Activated CD4-positive, CD25-positive, alpha-beta regulatory T cell treated with anti-CD3 and anti-CD28 coated beads, Interleukin-2, amount 50 U/mL, for 16 hours (primary cell): ENCODE data around the gene ALOX5.
"Not testable (repeated sequence)": the region's sequence is repeated elsewhere in the genome, so short reads cannot be mapped to it uniquely, and the experiment has no call there.

Source experiments
- DNase-seq: peaks from one replicate; pipeline ENCODE4 v3.0.0-alpha.2; 2020; ENCODE audit warnings: low read depth, low spot score

Gene ALOX5

DNA sequence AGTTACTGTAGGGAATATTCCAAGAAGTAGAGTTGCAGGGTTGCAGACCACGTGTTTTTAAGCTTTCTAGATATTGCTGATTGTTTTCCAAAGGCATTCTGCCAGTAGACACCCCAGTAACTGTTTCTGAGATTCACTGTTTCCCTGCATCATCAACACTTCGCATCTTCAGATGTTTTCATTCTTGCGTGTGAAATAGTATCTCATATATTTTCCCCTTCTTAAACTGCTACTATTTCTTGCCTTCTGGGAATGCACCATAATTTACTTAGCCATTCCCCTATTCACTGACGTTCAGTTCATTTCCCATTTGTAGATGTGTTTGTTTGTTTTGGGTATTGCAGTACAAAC lies 30.7 kb downstream of the ALOX5 start:
- DNase-seq = no peak

GRCh38 chr10:45407542-45407941 lies 33.5 kb downstream of the ALOX5 start:
- DNase-seq = no peak

- DNase-seq = no peak
Measured at GRCh38 chr10:45408421-45409319, 34.7 kb downstream of the ALOX5 start.

DNA sequence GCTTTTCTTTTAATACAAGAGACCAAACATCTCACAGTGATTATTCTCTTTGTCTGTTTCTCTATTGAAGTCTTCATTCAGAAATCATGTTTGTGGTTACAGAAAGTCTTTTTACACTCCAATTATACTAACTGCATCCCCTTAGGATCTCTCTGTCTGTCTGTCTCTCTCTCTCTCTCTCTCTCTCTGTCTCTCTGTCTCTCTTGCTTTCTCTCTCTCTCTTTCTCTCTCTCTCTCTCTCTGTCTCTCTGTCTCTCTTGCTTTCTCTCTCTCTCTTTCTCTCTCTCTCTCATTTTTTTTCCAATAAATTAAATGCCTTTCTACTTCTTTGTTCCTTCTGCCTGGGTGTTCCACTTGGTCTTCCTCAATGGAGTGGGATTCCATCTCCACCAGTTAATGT lies 35.3 kb downstream of the ALOX5 start:
- DNase-seq = not testable (repeated sequence)

- no peak for DNase-seq
Measured at GRCh38 chr10:45409782-45410181, 35.8 kb downstream of the ALOX5 start.

GRCh38 chr10:45410489-45410806 lies 36.4 kb downstream of the ALOX5 start:
- no peak for DNase-seq

DNA sequence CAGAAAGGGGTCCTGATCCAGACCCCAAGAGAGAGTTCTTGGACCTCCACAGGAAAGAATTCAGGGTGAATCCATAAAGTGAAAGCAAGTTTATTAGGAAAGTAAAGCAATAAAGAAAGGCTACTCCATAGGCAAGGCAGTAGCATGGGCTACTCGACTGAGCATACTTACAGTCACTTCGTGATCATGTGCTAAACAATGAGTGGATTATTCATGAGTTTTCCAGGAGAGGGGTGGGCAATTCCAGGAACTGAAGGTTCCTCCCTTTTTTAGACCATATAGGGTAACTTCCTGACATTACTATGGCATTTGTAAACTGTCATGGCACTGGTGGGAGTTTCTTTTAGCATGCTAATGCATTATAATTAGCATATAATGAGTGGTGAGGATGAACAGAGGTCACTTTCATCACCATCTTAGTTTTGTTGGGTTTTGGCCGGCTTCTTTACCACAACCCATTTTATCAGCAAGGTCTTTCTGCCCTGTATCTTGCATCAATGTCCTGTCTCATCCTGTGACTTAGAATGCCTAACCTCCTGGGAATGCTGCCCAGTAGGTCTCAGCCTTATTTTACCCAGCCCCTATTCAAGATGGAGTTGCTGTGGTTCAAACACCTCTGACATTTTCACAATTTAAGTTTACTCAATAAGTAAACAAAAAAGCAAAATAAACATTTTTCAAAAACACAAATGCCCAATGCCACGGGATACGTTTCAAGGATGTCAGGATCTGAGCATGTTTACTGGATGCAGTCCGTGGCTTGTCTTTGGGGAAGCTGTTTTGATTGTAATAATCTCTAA lies 37.0 kb downstream of the ALOX5 start:
- no peak for DNase-seq

- no peak for DNase-seq
Measured at GRCh38 chr10:45411607-45411940, 37.6 kb downstream of the ALOX5 start.

DNA sequence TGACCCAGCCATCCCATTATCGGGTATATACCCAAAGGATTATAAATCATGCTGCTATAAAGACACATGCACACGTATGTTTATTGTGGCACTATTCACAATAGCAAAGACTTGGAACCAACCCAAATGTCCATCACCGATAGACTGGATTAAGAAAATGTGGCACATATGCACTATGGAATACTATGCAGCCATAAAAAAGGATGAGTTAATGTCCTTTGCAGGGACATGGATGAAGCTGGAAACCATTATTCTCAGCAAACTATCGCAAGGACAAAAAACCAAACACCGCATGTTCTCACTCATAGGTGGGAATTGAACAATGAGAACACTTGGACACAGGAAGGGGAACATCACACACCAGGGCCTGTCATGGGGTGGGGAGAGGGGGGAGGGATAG lies 41.0 kb downstream of the ALOX5 start:
- not testable (repeated sequence) for DNase-seq

DNA sequence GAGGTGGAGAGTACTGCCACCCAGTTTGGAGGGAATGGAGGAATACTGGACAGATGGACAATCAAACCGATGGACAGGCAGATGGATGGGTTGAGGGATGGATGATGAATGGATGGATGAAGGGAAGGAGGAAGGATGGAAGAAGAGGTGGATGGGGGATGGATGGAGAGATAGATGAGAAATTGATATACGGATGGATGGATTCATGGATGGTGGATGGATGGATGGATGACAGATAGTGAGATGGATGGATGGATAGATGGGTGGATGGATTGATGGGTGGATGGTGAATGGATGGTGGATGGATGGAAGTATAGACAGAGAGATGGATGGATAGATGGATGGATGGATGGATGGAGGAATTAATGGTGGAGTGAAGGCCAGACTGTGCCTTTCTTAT lies 42.6 kb downstream of the ALOX5 start:
- DNase-seq = no peak

DNA sequence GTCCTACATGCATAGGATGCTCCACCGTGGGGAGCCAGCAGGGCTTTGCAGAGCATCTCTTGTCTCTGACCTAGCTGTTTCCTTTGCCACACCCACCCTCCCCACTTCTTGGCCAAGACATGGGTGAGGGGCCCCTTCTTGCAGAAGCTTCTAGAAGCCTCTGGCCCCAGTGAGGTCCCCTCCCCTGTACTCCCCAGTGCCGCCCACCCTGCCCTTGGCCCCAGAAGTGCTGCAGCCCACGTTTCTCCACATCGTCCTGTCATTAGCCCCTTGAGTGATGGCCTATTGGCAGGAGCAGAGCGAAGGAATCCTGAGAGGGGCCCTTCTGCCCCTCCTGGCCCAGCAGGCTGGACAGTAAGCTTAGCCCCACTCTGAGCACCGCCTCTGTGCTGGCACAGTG lies 43.7 kb downstream of the ALOX5 start:
- no peak for DNase-seq

DNA sequence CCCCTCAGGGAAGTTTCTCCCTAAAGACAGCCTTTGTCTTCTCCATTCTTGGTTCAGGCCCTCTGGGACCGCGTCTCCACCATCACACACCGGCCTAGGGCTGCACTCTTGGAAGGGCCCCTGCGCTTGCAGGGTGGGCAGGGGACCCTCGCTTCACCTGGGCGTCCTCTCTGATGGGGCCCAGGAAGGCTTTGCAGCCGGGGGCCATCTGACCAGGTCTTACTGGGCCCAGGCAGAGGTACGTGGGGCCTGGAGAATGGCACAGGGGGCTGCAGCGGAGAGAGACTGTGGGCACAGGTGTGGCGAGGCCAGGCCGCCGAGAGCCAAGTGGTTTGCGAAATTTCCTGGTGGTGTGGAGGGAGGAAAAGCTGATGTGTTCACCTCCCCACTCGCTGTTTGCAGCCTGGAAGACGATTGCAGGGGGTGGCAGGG lies 44.4 kb downstream of the ALOX5 start:
- DNase-seq = no peak

DNA sequence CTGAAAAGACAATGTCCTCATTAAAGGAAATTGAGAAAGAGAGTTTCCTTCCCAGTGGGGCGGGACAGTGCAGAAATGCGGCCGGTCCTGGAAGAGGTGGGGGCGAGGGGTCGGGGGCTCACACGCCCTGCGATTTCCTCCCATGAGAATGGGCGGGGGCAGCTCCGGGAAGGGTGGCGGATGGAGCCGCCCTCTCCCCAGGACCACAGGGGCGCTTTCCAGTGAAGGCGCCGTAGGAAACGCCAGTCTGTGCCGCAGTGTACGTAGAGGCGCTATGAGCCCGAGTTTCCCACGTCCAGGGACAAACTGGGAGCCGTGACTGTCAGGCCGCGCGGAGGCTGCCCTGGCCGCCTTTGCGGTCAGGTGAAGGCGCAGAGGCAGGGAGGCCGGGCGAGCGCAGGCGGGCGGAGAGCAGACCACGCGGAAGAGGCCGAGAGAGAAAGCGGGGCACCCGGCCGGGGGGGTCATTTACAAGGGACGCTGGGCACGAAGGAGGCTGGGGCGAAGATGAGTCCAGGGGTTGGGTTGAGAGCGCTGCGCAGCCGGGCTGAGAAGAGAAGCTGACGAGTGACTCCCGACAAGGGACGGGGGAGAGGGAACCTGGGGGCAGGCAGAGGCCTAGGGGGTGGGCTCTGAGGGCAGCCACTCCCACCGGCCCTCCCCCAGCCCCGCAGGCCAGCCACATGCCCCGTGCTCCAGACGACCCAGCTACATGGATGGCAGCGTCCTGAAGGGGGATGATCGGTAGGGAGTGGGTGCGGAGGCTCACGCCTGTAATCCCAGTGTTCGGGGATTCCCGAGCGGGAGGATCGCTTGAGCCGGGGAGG lies 45.0 kb downstream of the ALOX5 start:
- no peak for DNase-seq

GRCh38 chr10:45419676-45420025 lies 45.6 kb downstream of the ALOX5 start:
- DNase-seq = no peak

DNA sequence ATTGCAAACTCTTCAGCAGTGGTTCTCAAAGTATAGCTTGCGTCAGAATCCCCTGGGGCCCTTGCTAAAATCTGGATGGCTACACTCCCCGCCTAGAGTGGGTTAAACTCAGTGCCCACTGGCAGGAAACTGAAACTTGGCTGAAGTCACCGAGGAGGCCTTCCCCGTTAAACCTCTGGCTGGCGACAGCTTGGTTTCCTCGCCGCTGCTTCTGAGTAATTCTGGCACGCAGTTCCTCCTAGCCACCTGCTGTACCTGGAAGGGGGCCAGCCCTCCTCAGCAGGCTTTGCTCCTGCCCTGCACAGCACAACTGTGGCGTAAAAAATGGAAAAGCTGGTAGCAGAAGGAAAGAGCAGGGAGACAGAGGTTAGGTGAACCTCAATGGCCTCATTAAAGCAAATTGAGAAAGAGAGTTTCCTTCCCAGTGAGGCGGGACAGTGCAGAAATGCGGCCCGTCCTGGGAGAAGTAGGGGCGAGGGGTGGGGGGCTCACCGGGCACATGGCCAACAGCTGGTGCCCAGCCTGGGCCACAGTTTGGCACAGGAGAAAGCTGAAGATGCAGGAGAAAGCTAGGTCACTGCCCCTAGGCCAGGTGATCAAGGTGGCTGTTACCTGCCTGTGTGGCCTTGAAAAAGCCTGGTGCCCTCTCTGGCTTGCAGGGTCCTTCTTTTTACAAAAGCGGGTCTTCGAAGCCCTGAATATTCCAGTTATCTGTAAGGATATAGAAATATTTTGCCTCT lies 46.6 kb downstream of the ALOX5 start:
- DNase-seq = no peak

DNA sequence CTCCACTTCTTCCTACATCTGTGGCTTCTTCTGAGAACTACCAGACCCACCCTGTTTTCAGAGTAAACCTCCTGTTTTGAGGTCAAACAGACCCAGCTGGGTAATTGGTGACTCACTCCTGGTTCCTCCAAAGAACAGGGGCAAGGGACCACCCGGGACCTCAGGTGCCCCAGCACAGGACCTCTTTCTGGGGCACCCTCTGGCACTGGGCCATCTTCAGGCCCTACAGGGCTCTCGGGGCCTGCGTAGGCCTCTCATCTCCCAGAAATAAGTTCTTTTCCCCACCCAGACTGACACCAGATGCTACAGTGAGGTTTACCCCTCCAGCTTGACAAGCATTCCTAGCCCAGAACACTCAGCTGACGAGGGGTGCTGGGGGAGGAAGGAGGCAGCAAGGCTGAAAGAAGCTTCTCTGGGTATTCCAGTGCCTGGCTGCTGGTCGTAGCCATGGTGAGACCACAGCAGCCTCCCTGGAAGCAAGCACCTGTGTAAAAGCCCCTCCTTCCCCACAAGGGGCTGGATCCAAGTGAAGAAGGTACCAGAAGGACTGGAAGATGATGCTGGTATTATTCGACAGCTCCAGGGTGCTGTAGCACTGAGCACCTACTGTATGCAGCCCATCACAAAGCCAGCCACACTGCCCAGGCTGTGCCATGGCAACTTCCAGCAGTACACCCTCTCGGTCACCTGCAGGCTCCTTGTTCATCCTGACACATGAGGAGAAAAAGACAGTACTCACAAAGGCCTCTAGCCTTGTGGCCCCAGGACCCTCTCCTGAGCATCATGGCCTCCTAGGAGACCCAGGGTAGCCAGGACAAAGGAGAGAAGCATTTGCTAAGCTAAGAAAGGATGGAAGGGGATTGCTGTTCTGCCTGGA lies 47.4 kb downstream of the ALOX5 start:
- DNase-seq = no peak

DNA sequence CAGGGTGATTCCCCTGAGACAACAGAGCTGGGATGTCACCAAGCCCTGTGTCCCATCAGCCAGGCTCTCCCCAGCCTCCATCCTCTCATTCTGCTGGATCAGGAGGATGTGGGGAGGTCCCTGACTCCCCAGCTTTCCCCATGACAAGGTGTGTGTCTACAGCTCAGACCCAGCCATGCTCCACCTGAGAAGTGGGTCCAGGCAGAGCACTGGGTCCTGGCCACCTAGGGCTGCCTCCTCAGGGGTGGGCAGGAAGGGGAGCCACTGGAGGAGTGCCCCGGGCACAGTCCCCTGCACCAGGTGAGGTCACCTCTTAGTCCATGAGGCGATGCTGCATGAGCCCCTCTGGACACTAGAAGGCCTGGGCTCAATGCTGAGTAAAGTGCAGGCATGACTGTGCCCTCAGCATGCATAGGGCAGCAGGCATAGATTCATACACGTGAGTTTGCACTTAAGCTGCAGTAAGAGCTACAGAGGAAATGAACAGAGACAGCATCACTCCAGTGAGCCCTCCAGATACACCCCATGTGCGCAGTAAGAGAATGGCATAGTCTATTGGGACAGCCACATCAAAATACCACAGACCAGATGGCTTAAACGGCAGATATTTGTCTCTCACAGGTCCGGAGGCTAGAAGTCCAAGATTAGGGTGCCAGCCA lies 48.3 kb downstream of the ALOX5 start:
- no peak for DNase-seq

GRCh38 chr10:45422866-45423659 lies 49.0 kb downstream of the ALOX5 start:
- no peak for DNase-seq

- DNase-seq = no peak
Measured at GRCh38 chr10:45423976-45424499, 50.0 kb downstream of the ALOX5 start.
